GM23338 (cell line): ENCODE measurements around the gene CCDC102A.

ENCODE experiments used
- EZH2 ChIP-seq: fragments of 200-600 bp; sonication (generic); IDR thresholded peaks from one replicate; pipeline ENCODE4 v1.8.0; 2017; ENCODE audit warnings: antibody characterized with exemption, mild to moderate bottlenecking, low read depth; ENCODE audit not compliant: unreplicated experiment
- EZH2phosphoT487 ChIP-seq: fragments of 200-600 bp; sonication (generic); IDR thresholded peaks from one replicate; pipeline ENCODE4 v1.8.1; 2018; ENCODE audit warnings: antibody characterized with exemption; ENCODE audit not compliant: unreplicated experiment
- POLR2AphosphoS5 ChIP-seq: IDR thresholded peaks from 2 replicates; pipeline ENCODE4 v1.6.1; 2016; ENCODE audit warnings: antibody characterized with exemption, low read depth
- TF ChIP-seq, protein P1 (sequence below), 2 experiments: fragments of 200-600 bp in 1 of 2; sonication (generic) in 1 of 2; conservative IDR thresholded peaks; 2 replicates each; pipeline versions ENCODE4 v1.5.1 to v1.6.1; 2016 to 2017; ENCODE audit warnings: antibody characterized with exemption in 2 of 2, low read depth in 2 of 2, mild to moderate bottlenecking in 2 of 2, moderate library complexity in 1 of 2
- TF ChIP-seq, protein P2 (sequence below): IDR thresholded peaks from 2 replicates; pipeline ENCODE4 v1.6.1; 2016; ENCODE audit warnings: antibody characterized with exemption
- TF ChIP-seq, protein P3 (sequence below): IDR thresholded peaks from one replicate; pipeline ENCODE4 v1.6.1; 2018; ENCODE audit warnings: antibody characterized with exemption; ENCODE audit not compliant: unreplicated experiment

DNA sequence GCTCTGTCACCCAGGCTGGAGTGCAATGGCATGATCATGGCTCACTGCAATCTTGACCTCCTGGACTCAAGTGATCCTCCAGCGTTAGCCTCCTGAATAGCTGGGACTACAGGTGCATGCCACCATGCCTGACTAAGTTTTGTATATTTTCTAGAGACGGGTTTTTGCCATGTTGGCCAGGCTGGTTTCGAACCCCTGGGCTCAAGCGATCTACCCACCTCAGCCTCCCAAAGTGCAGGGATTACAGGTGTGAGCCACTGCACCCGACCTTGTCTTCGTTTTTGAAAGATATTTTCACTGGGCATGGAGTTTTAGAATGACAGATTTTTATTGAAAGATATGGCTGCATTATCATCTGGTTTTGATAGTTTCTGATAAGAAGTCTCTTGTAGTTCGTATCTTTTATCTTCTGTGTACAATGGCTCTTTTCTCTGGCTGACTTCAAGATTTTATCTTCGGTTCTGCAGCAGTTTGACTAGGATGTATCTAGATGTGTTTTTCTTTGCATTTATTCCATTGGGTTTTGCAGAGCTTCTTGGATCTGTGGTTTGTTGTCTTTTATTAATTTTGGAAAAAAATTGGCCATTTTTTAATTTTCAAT is 20.7 kb upstream of the CCDC102A start:
- TF ChIP-seq, protein P1, sequence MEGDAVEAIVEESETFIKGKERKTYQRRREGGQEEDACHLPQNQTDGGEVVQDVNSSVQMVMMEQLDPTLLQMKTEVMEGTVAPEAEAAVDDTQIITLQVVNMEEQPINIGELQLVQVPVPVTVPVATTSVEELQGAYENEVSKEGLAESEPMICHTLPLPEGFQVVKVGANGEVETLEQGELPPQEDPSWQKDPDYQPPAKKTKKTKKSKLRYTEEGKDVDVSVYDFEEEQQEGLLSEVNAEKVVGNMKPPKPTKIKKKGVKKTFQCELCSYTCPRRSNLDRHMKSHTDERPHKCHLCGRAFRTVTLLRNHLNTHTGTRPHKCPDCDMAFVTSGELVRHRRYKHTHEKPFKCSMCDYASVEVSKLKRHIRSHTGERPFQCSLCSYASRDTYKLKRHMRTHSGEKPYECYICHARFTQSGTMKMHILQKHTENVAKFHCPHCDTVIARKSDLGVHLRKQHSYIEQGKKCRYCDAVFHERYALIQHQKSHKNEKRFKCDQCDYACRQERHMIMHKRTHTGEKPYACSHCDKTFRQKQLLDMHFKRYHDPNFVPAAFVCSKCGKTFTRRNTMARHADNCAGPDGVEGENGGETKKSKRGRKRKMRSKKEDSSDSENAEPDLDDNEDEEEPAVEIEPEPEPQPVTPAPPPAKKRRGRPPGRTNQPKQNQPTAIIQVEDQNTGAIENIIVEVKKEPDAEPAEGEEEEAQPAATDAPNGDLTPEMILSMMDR (conservative IDR thresholded peaks at IDR 0.05; ENCODE audit: low read depth in 2 of 2), result no peak
- TF ChIP-seq POLR2AphosphoS5 (no peak), EZH2phosphoT487 (no peak), EZH2 (no peak)
- TF ChIP-seq, protein P2, sequence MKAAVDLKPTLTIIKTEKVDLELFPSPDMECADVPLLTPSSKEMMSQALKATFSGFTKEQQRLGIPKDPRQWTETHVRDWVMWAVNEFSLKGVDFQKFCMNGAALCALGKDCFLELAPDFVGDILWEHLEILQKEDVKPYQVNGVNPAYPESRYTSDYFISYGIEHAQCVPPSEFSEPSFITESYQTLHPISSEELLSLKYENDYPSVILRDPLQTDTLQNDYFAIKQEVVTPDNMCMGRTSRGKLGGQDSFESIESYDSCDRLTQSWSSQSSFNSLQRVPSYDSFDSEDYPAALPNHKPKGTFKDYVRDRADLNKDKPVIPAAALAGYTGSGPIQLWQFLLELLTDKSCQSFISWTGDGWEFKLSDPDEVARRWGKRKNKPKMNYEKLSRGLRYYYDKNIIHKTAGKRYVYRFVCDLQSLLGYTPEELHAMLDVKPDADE, result no peak
- TF ChIP-seq, protein P3, sequence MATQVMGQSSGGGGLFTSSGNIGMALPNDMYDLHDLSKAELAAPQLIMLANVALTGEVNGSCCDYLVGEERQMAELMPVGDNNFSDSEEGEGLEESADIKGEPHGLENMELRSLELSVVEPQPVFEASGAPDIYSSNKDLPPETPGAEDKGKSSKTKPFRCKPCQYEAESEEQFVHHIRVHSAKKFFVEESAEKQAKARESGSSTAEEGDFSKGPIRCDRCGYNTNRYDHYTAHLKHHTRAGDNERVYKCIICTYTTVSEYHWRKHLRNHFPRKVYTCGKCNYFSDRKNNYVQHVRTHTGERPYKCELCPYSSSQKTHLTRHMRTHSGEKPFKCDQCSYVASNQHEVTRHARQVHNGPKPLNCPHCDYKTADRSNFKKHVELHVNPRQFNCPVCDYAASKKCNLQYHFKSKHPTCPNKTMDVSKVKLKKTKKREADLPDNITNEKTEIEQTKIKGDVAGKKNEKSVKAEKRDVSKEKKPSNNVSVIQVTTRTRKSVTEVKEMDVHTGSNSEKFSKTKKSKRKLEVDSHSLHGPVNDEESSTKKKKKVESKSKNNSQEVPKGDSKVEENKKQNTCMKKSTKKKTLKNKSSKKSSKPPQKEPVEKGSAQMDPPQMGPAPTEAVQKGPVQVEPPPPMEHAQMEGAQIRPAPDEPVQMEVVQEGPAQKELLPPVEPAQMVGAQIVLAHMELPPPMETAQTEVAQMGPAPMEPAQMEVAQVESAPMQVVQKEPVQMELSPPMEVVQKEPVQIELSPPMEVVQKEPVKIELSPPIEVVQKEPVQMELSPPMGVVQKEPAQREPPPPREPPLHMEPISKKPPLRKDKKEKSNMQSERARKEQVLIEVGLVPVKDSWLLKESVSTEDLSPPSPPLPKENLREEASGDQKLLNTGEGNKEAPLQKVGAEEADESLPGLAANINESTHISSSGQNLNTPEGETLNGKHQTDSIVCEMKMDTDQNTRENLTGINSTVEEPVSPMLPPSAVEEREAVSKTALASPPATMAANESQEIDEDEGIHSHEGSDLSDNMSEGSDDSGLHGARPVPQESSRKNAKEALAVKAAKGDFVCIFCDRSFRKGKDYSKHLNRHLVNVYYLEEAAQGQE, result no peak
